NCI-H526 treated with DMSO at 0.1 percent for 48 hours (cell line): ENCODE measurements around the gene IGSF3.
"Not testable (repeated sequence)": the region's sequence is repeated elsewhere in the genome, so short reads cannot be mapped to it uniquely, and the experiment has no call there.

Experiments used
- DNase-seq: peaks from one replicate; lab custom pipeline; 2025; lab: John Stamatoyannopoulos, UW

Gene IGSF3

DNA sequence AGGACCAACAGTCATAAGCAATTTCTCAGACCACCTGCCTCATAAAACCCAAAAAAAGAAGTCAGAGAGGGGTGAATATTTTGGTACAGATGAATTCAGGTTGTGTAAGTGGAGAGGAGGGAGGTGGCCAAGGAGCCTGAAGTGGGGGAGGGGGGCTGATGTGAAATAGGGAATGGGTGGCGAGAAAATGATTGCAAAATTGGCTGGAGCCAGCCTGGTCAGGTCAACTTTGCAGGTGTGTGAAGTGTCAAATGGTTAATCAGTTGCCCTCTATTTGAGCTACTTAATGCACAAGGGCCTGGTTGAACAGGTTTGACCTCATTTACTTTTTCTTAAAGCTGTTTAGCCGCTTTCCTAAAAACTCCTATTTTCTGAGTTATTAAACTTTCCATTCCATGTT, 38.1 kb downstream of the IGSF3 start:
- not testable (repeated sequence) for DNase-seq

GRCh38 chr1:116628448-116628847, 39.1 kb downstream of the IGSF3 start:
- no peak for DNase-seq

- DNase-seq = not testable (repeated sequence)
Observed at GRCh38 chr1:116627357-116627756, 40.2 kb downstream of the IGSF3 start.

DNA sequence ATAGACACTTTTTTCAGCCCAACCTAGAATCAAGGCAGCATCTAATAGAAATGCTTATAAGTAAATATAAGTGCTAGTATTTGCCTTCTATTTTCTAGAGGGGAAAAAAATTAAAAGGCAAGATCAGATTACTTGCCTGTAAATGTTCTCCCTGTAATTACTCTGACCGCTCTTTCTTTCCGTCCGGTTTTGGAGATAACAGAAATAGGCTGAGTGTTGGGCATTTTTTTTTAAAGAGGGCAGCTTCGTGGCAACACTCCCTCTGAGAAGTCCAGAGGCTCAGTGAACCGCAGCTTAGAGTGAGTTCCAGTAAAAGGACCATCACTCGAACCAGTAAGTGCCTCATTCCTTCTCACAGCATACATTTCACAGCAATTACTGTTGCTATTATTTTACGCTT, 40.6 kb downstream of the IGSF3 start:
- DNase-seq = not testable (repeated sequence)

DNA sequence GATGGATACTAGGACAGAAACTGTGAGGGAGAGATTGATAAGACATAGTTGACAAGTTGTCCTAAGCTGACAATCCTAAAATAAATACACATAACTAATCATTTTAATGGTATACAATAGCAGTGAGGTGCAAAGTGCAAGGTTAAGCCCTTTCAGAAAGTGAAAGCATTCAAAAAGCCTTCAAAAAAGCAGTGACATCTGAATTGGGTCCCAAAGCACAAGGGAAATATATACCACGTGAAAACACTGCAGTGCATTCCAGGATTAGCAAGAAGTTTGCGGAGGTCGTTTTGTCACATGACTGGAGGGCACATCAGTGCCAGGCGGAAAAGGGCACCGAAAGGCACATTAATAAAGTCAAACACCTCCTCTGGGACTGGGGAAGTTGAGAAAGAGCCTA, 42.4 kb downstream of the IGSF3 start:
- not testable (repeated sequence) for DNase-seq

DNA sequence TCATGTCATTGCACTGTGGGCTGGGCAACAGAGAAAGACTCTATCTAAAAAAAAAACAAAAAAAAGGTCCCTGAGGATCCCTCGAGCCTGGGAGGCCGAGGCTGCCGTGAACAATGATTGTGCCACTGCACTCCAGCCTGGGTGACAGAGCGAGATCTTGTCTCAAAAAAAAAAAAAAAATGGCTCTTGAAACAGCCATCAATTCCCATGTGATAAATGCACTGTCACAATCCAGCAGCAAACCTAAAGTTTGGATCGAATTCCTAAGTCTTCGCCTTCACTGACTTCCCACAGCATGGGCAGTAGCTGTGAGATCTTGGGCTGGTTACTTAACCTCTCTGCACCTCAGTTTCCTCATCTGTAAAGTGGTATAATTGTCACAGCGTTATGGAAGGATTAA, 43.5 kb downstream of the IGSF3 start:
- DNase-seq = no peak

GRCh38 chr1:116622496-116622895, 45.0 kb downstream of the IGSF3 start:
- not testable (repeated sequence) for DNase-seq

DNA sequence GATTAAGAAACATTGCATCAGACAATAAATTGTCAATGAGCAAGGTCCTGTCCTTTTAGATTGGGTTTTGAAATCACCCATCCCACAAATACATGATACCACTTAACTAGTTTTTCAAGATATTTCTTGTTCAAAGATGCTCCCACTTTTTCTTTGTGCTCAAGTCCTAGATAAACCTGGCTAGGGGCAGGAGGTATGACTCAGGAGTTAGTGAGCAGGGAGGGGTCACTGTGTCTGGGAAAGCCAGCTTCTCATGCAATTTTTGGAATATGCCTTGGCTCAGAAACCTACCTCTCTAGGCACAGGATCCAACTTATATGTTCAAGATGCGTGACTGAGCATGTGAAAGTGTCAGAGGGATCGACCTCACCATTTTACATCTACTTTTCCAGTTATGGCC, 45.8 kb downstream of the IGSF3 start:
- DNase-seq = not testable (repeated sequence)

DNA sequence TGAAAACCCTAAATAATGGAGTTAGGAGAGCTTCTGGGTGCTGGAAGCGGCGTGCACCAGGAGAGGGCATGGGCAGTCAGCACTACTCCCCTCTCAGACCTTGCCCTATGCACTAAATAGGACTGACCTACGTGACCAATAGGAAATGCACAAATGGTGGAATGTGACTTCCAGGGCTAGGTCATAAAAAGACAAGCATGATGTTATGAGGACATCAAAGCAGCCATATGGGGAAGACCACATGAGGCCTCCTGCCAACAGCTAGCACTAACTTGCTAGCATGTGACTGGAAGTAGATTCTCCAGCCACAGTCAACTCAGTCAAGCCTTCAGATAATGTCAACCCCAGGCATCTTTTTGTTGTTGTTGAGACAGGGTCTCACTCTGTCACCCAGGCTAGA, 47.1 kb downstream of the IGSF3 start:
- DNase-seq = not testable (repeated sequence)

GRCh38 chr1:116619106-116619505, 48.4 kb downstream of the IGSF3 start:
- DNase-seq = not testable (repeated sequence)

DNA sequence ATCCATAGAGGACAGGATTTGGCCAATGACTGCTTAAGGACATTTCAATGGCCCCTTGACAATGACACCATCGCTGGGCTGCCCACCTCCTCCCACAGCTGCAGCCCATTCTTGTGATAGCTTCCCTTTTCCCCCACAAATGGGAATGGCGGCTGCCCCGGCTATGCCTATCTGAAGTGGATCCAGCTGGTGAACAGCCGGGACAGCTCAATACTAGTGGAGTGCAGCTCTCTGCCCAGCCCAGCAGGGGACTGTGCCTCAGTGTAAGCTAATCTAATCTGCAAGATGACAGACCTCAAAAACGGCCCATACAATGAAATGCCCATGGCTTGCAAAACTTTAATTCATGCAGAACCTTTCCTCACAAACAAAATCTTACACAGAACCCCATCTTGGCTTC, 49.7 kb downstream of the IGSF3 start:
- not testable (repeated sequence) for DNase-seq

DNA sequence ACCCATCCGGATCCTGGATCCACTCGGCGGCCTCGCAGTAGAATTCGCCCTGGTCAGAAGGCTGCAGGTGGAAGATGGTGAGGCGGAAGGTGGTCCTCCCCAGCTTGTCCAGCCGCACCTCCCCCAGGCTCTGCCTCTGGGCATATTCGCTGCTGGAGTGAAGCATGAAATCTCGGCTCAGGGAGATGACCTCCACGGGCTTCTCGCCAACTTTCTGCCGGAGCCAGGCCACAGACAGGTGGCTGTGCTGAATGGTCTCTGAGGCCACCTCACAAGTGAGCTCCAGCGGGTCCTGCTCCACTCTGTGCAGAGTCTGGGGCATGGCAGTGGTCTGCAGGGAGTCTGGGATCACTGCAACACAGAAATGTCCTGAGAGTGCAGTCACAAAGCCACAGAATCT, 53.7 kb downstream of the IGSF3 start:
- not testable (repeated sequence) for DNase-seq

DNA sequence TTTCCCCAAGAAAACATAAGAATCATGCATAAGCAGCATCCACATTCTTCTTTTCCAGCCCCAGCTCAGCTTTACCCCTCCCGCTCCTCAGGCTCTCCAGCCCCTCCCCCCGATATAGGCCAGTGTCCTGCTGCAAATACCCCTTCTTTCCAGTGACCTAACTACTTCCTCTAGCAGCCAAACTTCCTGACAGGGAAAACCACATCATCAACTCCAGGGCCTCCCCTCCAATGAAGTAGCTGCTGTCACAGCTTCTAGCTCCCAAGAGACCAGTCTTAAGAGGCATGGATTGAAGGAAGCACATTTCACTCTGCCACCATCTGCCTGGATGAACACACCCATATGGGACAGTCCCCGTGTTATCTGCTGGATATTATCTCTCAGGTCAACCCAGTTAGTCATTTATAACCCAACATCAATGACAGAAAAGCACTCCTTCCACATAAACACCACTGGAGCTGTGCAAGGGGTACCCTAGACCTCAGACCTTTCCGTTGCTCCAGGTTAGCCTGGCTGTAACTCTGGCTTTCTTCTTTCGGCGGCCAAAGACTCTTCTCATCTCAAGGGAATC, 57.6 kb downstream of the IGSF3 start:
- DNase-seq = not testable (repeated sequence)

DNA sequence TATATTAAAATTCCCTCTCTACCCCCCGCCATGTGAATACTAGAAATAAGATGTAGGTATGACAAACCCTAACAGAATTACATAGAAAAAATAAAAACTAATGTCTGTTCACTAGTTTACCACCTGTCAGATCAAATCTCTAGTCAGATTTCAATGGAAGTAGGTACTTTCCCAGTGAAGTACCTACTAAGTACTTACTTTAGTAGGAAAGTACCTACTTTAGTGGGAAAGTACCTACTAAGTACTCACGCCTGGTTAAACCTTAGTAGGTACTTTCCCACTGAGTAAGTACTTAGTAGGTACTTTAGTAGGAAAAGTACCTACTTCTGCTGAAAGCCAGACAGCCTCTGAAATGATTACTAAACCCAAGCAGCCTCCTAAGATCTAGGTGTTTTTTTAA, 58.7 kb downstream of the IGSF3 start:
- not testable (repeated sequence) for DNase-seq

DNA sequence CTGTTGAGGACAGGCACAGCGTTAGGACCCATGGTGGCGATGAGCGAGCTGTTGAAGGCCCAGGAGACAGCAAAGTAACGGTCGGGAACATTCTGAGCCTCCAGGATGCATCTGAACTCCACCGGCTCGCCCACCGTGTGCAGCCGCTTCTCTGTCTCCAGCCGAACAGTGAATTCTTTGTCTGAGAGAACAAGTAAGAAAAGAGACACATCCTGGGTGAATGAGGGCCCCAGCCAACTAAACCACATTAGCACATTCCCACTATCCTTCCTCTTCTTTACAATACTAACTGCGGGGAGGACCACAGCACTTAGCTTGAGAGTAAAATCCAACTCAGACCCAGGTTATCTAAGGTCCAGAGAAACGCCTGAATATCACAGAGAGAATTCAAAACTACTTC, 59.4 kb downstream of the IGSF3 start:
- DNase-seq = not testable (repeated sequence)

- DNase-seq = not testable (repeated sequence)
Observed at GRCh38 chr1:116607463-116607862, 60.1 kb downstream of the IGSF3 start.

GRCh38 chr1:116606067-116606466, 61.5 kb downstream of the IGSF3 start:
- not testable (repeated sequence) for DNase-seq

DNA sequence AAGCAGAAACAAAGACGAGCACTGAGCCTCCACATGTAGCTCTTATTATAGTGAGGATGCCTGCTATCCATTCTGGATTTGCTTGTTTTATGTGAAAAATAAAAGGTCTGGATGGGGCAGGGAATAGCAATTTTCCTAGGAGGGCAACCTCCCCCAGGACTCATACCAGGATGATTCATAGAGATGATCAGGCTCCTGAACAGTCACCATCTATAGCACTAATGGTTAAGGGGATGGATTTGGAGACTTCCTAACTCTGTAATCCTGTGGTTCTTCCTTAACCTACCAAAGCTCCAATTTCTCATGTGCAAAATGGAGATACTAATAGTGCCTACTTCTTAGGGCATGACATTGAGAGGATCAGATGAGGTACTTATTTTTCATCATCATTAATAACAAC, 62.2 kb downstream of the IGSF3 start:
- no peak for DNase-seq

DNA sequence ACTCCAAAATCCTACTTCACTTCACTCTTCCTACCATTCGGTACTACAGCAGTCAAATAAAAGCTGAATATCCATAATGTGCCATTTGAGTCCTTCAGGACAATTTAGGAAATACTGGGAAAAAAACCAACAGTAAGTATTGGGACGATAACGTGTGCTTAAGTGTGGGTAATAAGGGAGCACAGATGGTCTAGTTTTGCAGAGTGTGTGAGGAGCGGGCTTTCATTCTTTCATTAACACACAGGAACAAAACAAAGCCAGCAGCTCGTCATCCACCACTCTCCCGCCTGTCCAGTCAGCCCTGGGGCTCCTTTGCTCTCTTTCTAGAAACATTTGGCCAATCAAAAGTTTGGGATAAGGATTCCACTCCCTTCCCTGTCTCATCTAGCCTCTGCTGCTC, 63.1 kb downstream of the IGSF3 start:
- not testable (repeated sequence) for DNase-seq

GRCh38 chr1:116603646-116604045, 63.9 kb downstream of the IGSF3 start:
- not testable (repeated sequence) for DNase-seq

- not testable (repeated sequence) for DNase-seq
Observed at GRCh38 chr1:116599369-116599768, 68.2 kb downstream of the IGSF3 start.

DNA sequence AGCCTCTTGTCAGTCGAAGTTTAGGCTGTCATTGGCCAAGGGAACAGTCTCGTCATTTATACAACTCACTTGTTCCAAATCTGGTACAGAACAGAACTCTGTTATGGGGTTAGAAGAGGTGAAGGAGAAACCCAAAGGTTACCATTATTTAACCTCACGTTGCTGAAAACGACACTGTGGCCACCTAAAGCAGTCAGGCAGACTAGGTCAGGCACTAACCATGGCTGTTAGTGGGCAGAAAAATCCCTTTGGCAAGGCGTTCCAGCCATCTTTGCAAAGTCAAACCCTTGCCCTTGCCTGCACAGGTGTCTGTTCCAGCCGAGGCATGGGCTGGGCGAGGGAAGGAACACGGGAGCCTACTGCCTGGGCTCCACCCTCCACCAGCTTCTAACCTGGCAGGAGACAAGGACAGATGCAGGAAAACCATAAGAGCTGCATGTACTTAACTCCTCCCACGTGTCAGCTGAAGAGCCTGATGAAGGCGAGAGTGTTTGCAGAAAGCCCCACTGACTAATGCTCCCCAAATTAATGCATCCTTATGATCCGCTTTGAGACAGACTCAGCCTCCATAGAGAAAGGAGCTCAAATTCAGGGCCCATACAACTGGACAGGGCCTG, 69.0 kb downstream of the IGSF3 start:
- DNase-seq = not testable (repeated sequence)

GRCh38 chr1:116597388-116597787, 70.1 kb downstream of the IGSF3 start:
- DNase-seq = not testable (repeated sequence)

- not testable (repeated sequence) for DNase-seq
Observed at GRCh38 chr1:116596742-116597307, 70.7 kb downstream of the IGSF3 start.
